Measurements from ENCODE around the gene KLRF2. TPM values are rescaled to one million over a fixed set of nuclear protein-coding genes. Genes with fewer than 3 reads are reported as not detected.

KLRF2 gene
- total RNA-seq, 4 donors from 2014 or later = not detected

DNA sequence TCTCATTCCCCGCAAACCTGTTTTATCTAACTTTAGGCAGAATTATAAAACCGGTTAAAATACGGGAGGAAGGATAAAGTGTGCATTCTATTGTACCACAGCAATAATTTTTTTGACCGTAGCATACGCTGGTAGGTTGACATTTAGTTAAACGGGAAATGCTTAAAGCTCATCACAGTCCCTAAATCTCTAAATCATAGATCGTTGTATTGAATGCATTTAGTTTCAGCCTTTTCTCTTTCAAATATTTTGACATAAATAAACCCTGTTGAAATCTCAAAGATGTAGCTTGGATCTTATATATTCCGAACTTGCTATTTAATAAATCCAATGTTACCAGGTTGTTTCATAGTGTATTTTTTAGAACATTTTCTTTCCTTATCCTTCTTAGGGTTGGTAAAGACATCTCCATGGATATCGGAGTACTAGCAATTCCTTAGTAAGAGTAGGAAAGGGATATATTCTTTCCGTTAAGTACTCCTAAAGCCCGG lies 12.9 kb upstream of the KLRF2 start:
- TF ChIP-seq CTCF (IDR thresholded peaks at IDR 0.05) (no peak), POLR2A (IDR thresholded peaks at IDR 0.05) (no peak)
- intact Hi-C loops (cut with DNase I; ENCODE audit: low total_unique reads) = no loop called here

GRCh38 chr12:9868951-9869306 lies 12.4 kb upstream of the KLRF2 start:
- no peak for DNase-seq (ENCODE audit: low spot score in 2 of 2)
- H3K4me3 ChIP-seq (ENCODE audit: low read depth, poor library complexity, severe bottlenecking) = peak overlapping the region; percentile 14
- TF ChIP-seq POLR2A (IDR thresholded peaks at IDR 0.05) = no peak
- TF ChIP-seq CTCF (IDR thresholded peaks at IDR 0.05) = no peak
- intact Hi-C loops (cut with DNase I; ENCODE audit: low total_unique reads) = no loop called here
- 15 to 20% methylated on average over 4 of the region's 4 CpGs for WGBS, 2 donors

More for the DNA sequence above, 12.9 kb upstream of the KLRF2 start:
- DNase-seq (ENCODE audit: low spot score in 2 of 2) = no peak
- H3K4me3 ChIP-seq (ENCODE audit: low read depth, poor library complexity, severe bottlenecking) = peak overlapping the region; percentile 14
- WGBS, 2 donors = 31 to 34% methylated on average over 11 of the region's 11 CpGs

DNA sequence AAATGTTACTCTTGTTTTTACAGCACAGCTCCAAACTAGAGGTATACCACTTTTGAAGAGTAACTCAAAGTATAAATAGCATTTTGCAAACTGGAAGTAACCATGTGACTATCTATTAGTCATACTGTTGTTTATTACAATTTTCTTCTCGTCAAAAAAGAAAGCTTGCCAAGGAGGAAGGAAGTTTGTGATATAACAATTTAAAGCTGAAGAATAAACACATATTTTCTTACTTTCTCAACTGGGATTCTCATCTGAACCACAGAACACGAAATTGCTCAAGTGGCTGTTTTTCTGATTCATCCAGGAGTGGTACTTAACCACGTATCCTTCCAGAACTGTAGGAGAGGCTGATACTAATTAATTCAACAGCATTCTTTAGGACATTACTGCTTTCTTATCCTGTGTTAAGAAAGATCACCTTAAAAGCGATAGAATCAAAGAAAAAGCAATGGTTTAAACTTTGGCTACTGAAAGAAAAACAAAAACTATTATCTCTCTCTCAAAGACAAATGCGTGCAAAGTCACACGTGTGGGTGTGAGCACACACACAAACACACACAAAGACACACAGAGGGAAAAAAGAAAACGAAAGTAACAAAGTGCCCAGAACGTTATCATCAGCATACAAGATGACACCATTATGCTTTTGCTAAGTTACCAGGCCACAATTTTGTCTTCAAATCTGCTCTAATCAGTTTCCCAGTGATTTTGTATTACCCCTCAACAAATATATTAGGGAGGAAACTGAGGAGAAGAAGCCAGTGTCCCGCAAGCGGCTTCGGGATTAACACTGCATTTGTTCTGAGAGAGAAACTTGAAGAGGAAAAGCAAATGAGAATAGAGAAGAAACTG lies 11.8 kb upstream of the KLRF2 start, which contains the start of gene CLEC2B:
Gene CLEC2B, minus strand, starts transcription at position 48 of the 855 bp plus-strand sequence.
- intact Hi-C loops (cut with DNase I; ENCODE audit: low total_unique reads) = loop anchor here (5.0 kb wide), 1 partner anchor 58 kb away; no protein-coding TSS in a partner anchor
- WGBS, 2 donors = 6 to 8% methylated on average over 11 of the region's 11 CpGs
- peak within 1 kb of the TSS; percentile 14 for H3K4me3 ChIP-seq (ENCODE audit: low read depth, poor library complexity, severe bottlenecking)
- TF ChIP-seq CTCF (IDR thresholded peaks at IDR 0.05) = no peak
- TF ChIP-seq POLR2A (IDR thresholded peaks at IDR 0.05) = peak in 1 of 2 donors; percentile 10
- DNase-seq (ENCODE audit: low spot score in 2 of 2) = no peak

DNA sequence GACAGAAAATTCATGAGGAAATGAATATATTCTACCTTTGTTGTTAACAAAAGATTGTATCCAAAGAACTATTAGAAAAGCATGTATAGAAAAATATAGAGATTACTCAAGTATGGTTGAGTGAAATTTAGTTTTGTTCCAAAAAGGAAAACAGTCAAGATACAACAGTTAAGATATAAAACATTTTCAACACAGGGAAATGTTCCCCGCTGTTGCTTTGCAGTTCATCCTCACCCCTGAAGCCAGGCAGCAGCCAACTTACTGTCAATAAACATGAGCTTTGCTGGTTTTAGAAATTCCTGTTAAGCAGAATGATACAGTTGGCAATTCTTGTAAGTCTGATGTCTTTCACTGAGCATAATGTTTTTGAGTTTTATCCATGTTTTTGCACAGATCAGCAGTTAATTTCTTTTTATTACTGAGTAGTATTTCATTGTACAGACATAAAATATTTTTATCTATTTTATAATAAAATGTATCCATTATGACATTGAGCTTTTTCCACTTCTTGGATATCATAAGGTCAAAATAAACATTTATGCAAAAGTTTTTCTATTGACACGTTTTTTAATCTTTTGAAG lies 10.9 kb upstream of the KLRF2 start:
- TF ChIP-seq POLR2A (IDR thresholded peaks at IDR 0.05) = no peak
- no peak for TF ChIP-seq CTCF (IDR thresholded peaks at IDR 0.05)
- 35 to 37% methylated on average over 2 of the region's 2 CpGs for WGBS, 2 donors
- DNase-seq (ENCODE audit: low spot score in 2 of 2) = no peak
- H3K4me3 ChIP-seq (ENCODE audit: low read depth, poor library complexity, severe bottlenecking) = no peak overlapping the region
- intact Hi-C loops (cut with DNase I; ENCODE audit: low total_unique reads) = loop anchor here (5.0 kb wide), 1 partner anchor 57 kb away; no protein-coding TSS in a partner anchor

DNA sequence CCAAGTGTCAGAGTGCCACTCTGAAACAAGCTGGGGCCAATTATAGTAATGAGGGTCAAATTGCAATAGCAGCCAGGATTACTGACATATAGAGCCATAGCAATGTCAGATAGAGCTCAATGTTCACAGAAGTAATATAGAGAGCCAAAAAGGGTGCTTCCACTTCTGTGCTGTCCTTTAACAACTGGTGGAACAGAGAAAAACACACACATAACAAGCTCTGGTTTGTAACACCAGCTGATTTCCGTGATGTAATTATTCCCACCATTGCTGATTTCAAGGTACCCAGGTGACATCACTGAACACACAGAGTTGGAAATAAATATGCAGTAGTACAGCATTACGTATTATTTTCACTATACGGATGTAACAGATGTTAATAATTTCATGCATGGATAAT lies 9.1 kb upstream of the KLRF2 start:
- no peak overlapping the region for H3K4me3 ChIP-seq (ENCODE audit: low read depth, poor library complexity, severe bottlenecking)
- DNase-seq (ENCODE audit: low spot score in 2 of 2) = no peak
- intact Hi-C loops (cut with DNase I; ENCODE audit: low total_unique reads) = loop anchor here (5.0 kb wide), 1 partner anchor 55 kb away; no protein-coding TSS in a partner anchor
- TF ChIP-seq POLR2A (IDR thresholded peaks at IDR 0.05) (no peak), CTCF (IDR thresholded peaks at IDR 0.05) (no peak)
- 27 to 44% methylated on average over 3 of the region's 3 CpGs for WGBS, 2 donors

Data from lower leg skin (tissue), 4 donors.